MM.1S (cell line): Measurements from ENCODE around the gene FGF18.

Source experiments
- EZH2 ChIP-seq: fragments of 300-600 bp; sonication (generic); optimal IDR thresholded peaks from 2 replicates; pipeline ENCODE3; 2017; ENCODE audit warnings: low read depth, mild to moderate bottlenecking, antibody characterized with exemption, low read length, mixed read lengths
- EZH2phosphoT487 ChIP-seq: fragments of 300-600 bp; sonication (generic); IDR thresholded peaks from 2 replicates; pipeline ENCODE4 v1.6.1; 2018; ENCODE audit warnings: antibody characterized with exemption, low read length
- TF ChIP-seq, protein P1 (sequence below): fragments of 300-600 bp; sonication (generic); IDR thresholded peaks from 2 replicates; pipeline ENCODE4 v1.5.1; 2016; ENCODE audit warnings: antibody characterized with exemption, low read length, mixed read lengths

- TF ChIP-seq, protein P1, sequence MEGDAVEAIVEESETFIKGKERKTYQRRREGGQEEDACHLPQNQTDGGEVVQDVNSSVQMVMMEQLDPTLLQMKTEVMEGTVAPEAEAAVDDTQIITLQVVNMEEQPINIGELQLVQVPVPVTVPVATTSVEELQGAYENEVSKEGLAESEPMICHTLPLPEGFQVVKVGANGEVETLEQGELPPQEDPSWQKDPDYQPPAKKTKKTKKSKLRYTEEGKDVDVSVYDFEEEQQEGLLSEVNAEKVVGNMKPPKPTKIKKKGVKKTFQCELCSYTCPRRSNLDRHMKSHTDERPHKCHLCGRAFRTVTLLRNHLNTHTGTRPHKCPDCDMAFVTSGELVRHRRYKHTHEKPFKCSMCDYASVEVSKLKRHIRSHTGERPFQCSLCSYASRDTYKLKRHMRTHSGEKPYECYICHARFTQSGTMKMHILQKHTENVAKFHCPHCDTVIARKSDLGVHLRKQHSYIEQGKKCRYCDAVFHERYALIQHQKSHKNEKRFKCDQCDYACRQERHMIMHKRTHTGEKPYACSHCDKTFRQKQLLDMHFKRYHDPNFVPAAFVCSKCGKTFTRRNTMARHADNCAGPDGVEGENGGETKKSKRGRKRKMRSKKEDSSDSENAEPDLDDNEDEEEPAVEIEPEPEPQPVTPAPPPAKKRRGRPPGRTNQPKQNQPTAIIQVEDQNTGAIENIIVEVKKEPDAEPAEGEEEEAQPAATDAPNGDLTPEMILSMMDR: no peak
- TF ChIP-seq EZH2 (no peak), EZH2phosphoT487 (no peak)
These were observed 37.9 kb downstream of the FGF18 start for GRCh38 chr5:171457208-171457981.
